ENCODE data around the gene KIAA1671. TPM values are rescaled to one million over a fixed set of nuclear protein-coding genes. Genes with fewer than 3 reads are reported as not detected.

KIAA1671 gene
- polyA plus RNA-seq, 3 donors = not detected

GRCh38 chr22:25081409-25081824 is 128.9 kb downstream of the KIAA1671 start:
- no peaks in the 10 kb centered on the region for H3K79me2 ChIP-seq (ENCODE audit: insufficient read depth, low read length)
- H3K4me1 ChIP-seq (ENCODE audit: control insufficient read depth in 1 of 2, insufficient read depth in 2 of 2, low read length in 2 of 2) = no peaks in the 10 kb centered on the region
- Mint-ChIP-seq H3K4me1 (peaks cover 1% of the 10 kb centered on the region), H3K36me3 (no peaks in the 10 kb centered on the region), H3K27me3 (ENCODE audit: low read depth in 3 of 3) (peaks cover 0 to 5% (median 2%) of the 10 kb centered on the region in 3 donors), H3K27ac (no peak overlapping the region), H3K4me3 (no peak overlapping the region), H3K9me3 (peaks cover 0 to 8% (median 3%) of the 10 kb centered on the region in 7 donors)
- no peak overlapping the region for H3K9ac ChIP-seq (ENCODE audit: insufficient read depth, low read length, poor library complexity, severe bottlenecking)
- no peak overlapping the region for H3K4me2 ChIP-seq (replicated peaks; ENCODE audit: extremely low read depth, low read length, poor library complexity, severe bottlenecking)
- no peak overlapping the region for H3K27ac ChIP-seq (ENCODE audit: low read depth in 1 of 2, low read length in 2 of 2)
- DNase-seq = no peak
- H3K4me3 ChIP-seq (replicated peaks in 1 of 3; ENCODE audit: low read depth in 2 of 3, low read length in 3 of 3) = no peak overlapping the region
- H3K27me3 ChIP-seq (ENCODE audit: control insufficient read depth in 2 of 2, insufficient read depth in 2 of 2, low read length in 2 of 2) = no peaks in the 10 kb centered on the region
- H2AFZ ChIP-seq (ENCODE audit: insufficient read depth, low read depth, low read length, poor library complexity, severe bottlenecking) = no peak overlapping the region
- no peaks in the 10 kb centered on the region for H4K20me1 ChIP-seq (ENCODE audit: insufficient read depth, low read length)
- TF ChIP-seq, protein P1, sequence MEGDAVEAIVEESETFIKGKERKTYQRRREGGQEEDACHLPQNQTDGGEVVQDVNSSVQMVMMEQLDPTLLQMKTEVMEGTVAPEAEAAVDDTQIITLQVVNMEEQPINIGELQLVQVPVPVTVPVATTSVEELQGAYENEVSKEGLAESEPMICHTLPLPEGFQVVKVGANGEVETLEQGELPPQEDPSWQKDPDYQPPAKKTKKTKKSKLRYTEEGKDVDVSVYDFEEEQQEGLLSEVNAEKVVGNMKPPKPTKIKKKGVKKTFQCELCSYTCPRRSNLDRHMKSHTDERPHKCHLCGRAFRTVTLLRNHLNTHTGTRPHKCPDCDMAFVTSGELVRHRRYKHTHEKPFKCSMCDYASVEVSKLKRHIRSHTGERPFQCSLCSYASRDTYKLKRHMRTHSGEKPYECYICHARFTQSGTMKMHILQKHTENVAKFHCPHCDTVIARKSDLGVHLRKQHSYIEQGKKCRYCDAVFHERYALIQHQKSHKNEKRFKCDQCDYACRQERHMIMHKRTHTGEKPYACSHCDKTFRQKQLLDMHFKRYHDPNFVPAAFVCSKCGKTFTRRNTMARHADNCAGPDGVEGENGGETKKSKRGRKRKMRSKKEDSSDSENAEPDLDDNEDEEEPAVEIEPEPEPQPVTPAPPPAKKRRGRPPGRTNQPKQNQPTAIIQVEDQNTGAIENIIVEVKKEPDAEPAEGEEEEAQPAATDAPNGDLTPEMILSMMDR (IDR thresholded peaks at IDR 0.05) = no peak
- WGBS (ENCODE audit: insufficient coverage) = 57% methylated on average over 1 of the region's 3 CpGs
- intact Hi-C loops (cut with micrococcal nuclease) = no loop called here
- no peaks in the 10 kb centered on the region for H3K36me3 ChIP-seq (replicated peaks in 1 of 2; ENCODE audit: control insufficient read depth in 1 of 2, insufficient read depth in 2 of 2, low read length in 2 of 2)
- peaks cover 0 to 4% of the 10 kb centered on the region in 2 donors for H3K9me3 ChIP-seq (replicated peaks in 1 of 2; ENCODE audit: control insufficient read depth in 1 of 2, insufficient read depth in 1 of 2, low read length in 2 of 2)

DNA sequence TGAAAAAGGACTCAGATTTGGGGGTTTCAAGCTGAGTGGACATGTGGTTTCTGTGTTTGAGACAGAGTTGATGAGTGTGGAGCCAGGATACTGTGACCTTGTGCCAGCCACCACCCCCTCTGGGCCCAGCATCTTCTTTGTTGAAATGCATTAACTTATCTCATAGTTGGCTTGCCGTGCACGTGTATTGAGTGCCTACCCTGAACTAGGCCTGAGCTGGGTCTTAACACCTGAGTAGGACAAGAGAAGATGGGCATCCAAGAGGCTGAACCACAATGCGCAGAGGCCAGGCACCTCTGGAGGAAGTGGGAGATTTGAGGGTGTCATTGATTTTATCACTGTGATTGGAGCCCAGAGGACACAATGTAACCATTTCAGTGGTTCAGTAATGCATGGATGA is 129.6 kb downstream of the KIAA1671 start:
- DNase-seq = no peak
- TF ChIP-seq, protein P1 (IDR thresholded peaks at IDR 0.05) = no peak
- peaks cover 3% of the 10 kb centered on the region for H3K4me1 Mint-ChIP-seq
- Histone ChIP-seq H3K36me3 (replicated peaks in 1 of 2; ENCODE audit: control insufficient read depth in 1 of 2, insufficient read depth in 2 of 2, low read length in 2 of 2) (no peaks in the 10 kb centered on the region), H3K27ac (ENCODE audit: low read depth in 1 of 2, low read length in 2 of 2) (no peak overlapping the region), H3K4me3 (replicated peaks in 1 of 3; ENCODE audit: low read depth in 2 of 3, low read length in 3 of 3) (no peak overlapping the region), H2AFZ (ENCODE audit: insufficient read depth, low read depth, low read length, poor library complexity, severe bottlenecking) (no peak overlapping the region), H3K4me2 (replicated peaks; ENCODE audit: extremely low read depth, low read length, poor library complexity, severe bottlenecking) (no peak overlapping the region), H3K4me1 (ENCODE audit: control insufficient read depth in 1 of 2, insufficient read depth in 2 of 2, low read length in 2 of 2) (no peaks in the 10 kb centered on the region), H3K79me2 (ENCODE audit: insufficient read depth, low read length) (no peaks in the 10 kb centered on the region), H3K9me3 (replicated peaks in 1 of 2; ENCODE audit: control insufficient read depth in 1 of 2, insufficient read depth in 1 of 2, low read length in 2 of 2) (peaks cover 0 to 4% of the 10 kb centered on the region in 2 donors), H3K9ac (ENCODE audit: insufficient read depth, low read length, poor library complexity, severe bottlenecking) (no peak overlapping the region), H4K20me1 (ENCODE audit: insufficient read depth, low read length) (no peaks in the 10 kb centered on the region), H3K27me3 (ENCODE audit: control insufficient read depth in 2 of 2, insufficient read depth in 2 of 2, low read length in 2 of 2) (no peaks in the 10 kb centered on the region)
- intact Hi-C loops (cut with micrococcal nuclease) = no loop called here
- H3K4me3 Mint-ChIP-seq = no peak overlapping the region
- peaks cover 0 to 8% (median 3%) of the 10 kb centered on the region in 7 donors for H3K9me3 Mint-ChIP-seq
- H3K36me3 Mint-ChIP-seq = no peaks in the 10 kb centered on the region
- H3K27me3 Mint-ChIP-seq (ENCODE audit: low read depth in 3 of 3) = peaks cover 3 to 8% (median 7%) of the 10 kb centered on the region in 3 donors
- WGBS (ENCODE audit: insufficient coverage) = 93% methylated on average over 3 of the region's 3 CpGs
- no peak overlapping the region for H3K27ac Mint-ChIP-seq

Data from CD14-positive monocyte (primary cell).